ENCODE results near the gene CDK18. TPM values are rescaled to one million over a fixed set of nuclear protein-coding genes. Genes with fewer than 3 reads are reported as not detected.
A peak's percentile ranks its signal among the peaks of the same experiment; 100 is the strongest.
"Not testable (repeated sequence)": the region's sequence is repeated elsewhere in the genome, so short reads cannot be mapped to it uniquely, and the experiment has no call there.

CDK18 gene
- total and polyA plus RNA-seq, 7 donors = 1.5 to 11.9 (median 3.9) TPM

DNA sequence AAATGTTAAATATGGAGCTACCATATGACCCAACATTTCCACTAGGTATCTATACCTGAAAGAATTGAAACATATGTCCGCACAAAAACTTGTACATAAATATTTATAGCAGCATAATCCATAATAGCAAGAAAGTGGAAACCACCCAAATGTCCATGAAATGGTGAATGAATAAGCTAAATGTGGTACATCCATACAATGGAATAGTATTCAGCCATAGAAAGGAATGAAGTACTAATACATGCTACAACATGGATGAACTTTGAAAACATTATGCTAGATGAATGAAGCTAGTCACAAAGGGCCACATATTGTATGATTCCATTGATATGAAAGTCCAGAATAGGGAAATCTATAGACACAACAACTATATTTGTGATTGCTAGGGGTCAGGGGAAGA lies 28.6 kb upstream of the CDK18 start:
- ATAC-seq (no peak), DNase-seq (no peak)
- H3K27me3 ChIP-seq (ENCODE audit: insufficient read depth in 3 of 3, low read length in 2 of 3) = peaks cover 0 to 23% (median 6%) of the 10 kb centered on the region in 3 donors
- intact Hi-C loops (cut with DNase I) = loop anchor here in 1 of 2 donors (5.0 kb wide), 1 partner anchor 124 kb away; no protein-coding TSS in a partner anchor
- no peak overlapping the region for H3K27ac ChIP-seq
- H3K36me3 ChIP-seq (ENCODE audit: insufficient read depth in 1 of 2, low read depth in 1 of 2) = no peaks in the 10 kb centered on the region
- 100% methylated on average over 1 of the region's 1 CpG for WGBS, 3 donors
- no peaks in the 10 kb centered on the region for H3K9me3 ChIP-seq
- no peak overlapping the region for H3K4me3 ChIP-seq
- TF ChIP-seq, protein P1, sequence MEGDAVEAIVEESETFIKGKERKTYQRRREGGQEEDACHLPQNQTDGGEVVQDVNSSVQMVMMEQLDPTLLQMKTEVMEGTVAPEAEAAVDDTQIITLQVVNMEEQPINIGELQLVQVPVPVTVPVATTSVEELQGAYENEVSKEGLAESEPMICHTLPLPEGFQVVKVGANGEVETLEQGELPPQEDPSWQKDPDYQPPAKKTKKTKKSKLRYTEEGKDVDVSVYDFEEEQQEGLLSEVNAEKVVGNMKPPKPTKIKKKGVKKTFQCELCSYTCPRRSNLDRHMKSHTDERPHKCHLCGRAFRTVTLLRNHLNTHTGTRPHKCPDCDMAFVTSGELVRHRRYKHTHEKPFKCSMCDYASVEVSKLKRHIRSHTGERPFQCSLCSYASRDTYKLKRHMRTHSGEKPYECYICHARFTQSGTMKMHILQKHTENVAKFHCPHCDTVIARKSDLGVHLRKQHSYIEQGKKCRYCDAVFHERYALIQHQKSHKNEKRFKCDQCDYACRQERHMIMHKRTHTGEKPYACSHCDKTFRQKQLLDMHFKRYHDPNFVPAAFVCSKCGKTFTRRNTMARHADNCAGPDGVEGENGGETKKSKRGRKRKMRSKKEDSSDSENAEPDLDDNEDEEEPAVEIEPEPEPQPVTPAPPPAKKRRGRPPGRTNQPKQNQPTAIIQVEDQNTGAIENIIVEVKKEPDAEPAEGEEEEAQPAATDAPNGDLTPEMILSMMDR (IDR thresholded peaks at IDR 0.05) = no peak
- H3K4me1 ChIP-seq = no peaks in the 10 kb centered on the region

DNA sequence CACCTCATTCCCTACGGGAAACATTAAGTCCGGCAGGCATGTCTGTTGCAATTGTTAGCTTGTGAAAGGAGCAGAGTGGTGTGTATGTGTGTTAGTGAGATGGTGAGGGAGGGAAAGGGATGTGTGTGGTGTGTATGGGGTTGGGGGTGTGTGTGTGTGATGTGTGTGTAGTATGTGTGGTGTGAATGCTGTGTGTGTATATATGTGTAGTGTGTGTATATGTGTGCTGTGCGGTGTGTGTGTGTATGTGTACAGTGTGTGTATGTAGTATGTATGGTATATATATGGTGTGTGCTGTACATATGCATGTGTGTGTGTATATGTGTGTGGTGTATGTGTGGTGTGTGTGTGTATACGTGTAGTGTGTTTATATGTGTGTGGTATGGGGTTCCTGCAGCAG lies 27.8 kb upstream of the CDK18 start:
- no peaks in the 10 kb centered on the region for H3K9me3 ChIP-seq
- peaks cover 0 to 29% (median 6%) of the 10 kb centered on the region in 3 donors for H3K27me3 ChIP-seq (ENCODE audit: insufficient read depth in 3 of 3, low read length in 2 of 3)
- ATAC-seq (no peak), DNase-seq (no peak)
- H3K36me3 ChIP-seq (ENCODE audit: insufficient read depth in 1 of 2, low read depth in 1 of 2) = no peaks in the 10 kb centered on the region
- 89 to 94% (median 92%) methylated on average over 4 of the region's 4 CpGs for WGBS, 3 donors
- TF ChIP-seq, protein P1 (IDR thresholded peaks at IDR 0.05) = no peak
- no peak overlapping the region for H3K27ac ChIP-seq
- H3K4me1 ChIP-seq = no peaks in the 10 kb centered on the region
- intact Hi-C loops (cut with DNase I) = loop anchor here in 1 of 2 donors (5.0 kb wide), 1 partner anchor 124 kb away; no protein-coding TSS in a partner anchor
- H3K4me3 ChIP-seq = no peak overlapping the region

DNA sequence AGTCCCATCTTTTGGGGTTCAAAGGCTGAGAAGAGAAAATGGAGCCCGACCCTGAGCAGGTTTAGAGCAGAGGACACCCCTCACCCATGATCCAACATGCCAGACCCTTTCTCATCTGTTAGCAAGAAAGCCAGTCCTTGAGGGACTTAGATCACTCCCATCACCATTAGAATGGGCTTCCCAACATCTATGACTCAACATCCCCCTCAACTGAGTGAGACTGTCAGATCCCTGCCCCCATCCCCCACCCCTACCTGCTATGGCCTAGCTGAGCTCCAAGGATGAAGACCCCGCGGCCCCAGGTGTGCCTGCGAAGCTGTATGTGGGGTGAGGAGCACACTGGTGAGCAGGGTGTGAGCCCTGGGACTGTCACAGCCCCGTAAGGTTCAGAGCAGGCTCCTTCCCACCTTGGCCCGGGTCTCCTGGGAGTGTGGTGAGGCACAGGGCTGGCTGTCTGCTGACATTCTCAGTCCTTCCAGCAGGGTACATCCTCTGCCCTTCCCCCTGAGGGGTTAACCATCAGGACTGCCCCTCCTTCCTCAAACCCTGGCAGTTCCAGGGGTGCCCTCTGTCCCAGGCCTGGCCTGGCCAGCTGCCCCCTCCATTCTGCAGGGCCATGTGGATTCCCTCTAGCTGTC lies 27.2 kb upstream of the CDK18 start:
- 66 to 85% (median 81%) methylated on average over 5 to 6 of the region's 6 CpGs for WGBS, 3 donors
- Histone ChIP-seq H3K9me3 (no peaks in the 10 kb centered on the region), H3K4me1 (no peaks in the 10 kb centered on the region), H3K4me3 (no peak overlapping the region), H3K36me3 (ENCODE audit: insufficient read depth in 1 of 2, low read depth in 1 of 2) (no peaks in the 10 kb centered on the region), H3K27ac (no peak overlapping the region), H3K27me3 (ENCODE audit: insufficient read depth in 3 of 3, low read length in 2 of 3) (peaks cover 0 to 35% (median 6%) of the 10 kb centered on the region in 3 donors)
- ATAC-seq (no peak), DNase-seq (no peak)
- TF ChIP-seq, protein P1 (IDR thresholded peaks at IDR 0.05) = no peak
- intact Hi-C loops (cut with DNase I) = loop anchor here in 1 of 2 donors (5.0 kb wide), 1 partner anchor 125 kb away; no protein-coding TSS in a partner anchor

- no peak for DNase-seq
- no peak overlapping the region for H3K27ac ChIP-seq
- H3K9me3 ChIP-seq = no peaks in the 10 kb centered on the region
- WGBS, 3 donors = 43 to 47% (median 45%) methylated on average over 12 of the region's 12 CpGs
- no peaks in the 10 kb centered on the region for H3K4me1 ChIP-seq
- no peaks in the 10 kb centered on the region for H3K36me3 ChIP-seq (ENCODE audit: insufficient read depth in 1 of 2, low read depth in 1 of 2)
- H3K27me3 ChIP-seq (ENCODE audit: insufficient read depth in 3 of 3, low read length in 2 of 3) = peaks cover 0 to 38% (median 8%) of the 10 kb centered on the region in 3 donors
- TF ChIP-seq, protein P1 (IDR thresholded peaks at IDR 0.05) = no peak
- peak in 1 of 4 donors; percentile 48 for ATAC-seq
- intact Hi-C loops (cut with DNase I) = loop anchor here in 1 of 2 donors (5.0 kb wide), 1 partner anchor 126 kb away; no protein-coding TSS in a partner anchor
- no peak overlapping the region for H3K4me3 ChIP-seq
Observed at GRCh38 chr1:205477759-205478247, 26.7 kb upstream of the CDK18 start.

GRCh38 chr1:205478985-205479384 lies 25.5 kb upstream of the CDK18 start:
- H3K4me1 ChIP-seq; H3K36me3 ChIP-seq (ENCODE audit: insufficient read depth in 1 of 2, low read depth in 1 of 2); H3K27ac ChIP-seq; H3K9me3 ChIP-seq; ATAC-seq; H3K4me3 ChIP-seq; DNase-seq: not testable (repeated sequence)
- peaks cover 0 to 36% (median 9%) of the 10 kb centered on the region in 3 donors for H3K27me3 ChIP-seq (ENCODE audit: insufficient read depth in 3 of 3, low read length in 2 of 3)
- intact Hi-C loops (cut with DNase I) = loop anchor here in 1 of 2 donors (5.0 kb wide), 1 partner anchor 127 kb away; no protein-coding TSS in a partner anchor
- 82 to 91% (median 90%) methylated on average over 2 of the region's 2 CpGs for WGBS, 3 donors
